Left ventricle myocardium inferior (tissue), 1 donor: Measurements from ENCODE around the gene EMC7. TPM values are rescaled to one million over a fixed set of nuclear protein-coding genes. Genes with fewer than 3 reads are reported as not detected.

ENCODE experiments used
- DNase-seq: peaks from one replicate; pipeline ENCODE4 v3.0.0-alpha.2; 2020
- H3K27ac ChIP-seq: fragments of 200-600 bp; replicated peaks from 2 replicates; pipeline ENCODE4 v1.8.0; 2021
- H3K27me3 ChIP-seq: fragments of 200-600 bp; 2 replicates; pipeline ENCODE4 v1.8.0; 2021; ENCODE audit warnings: low read depth
- H3K36me3 ChIP-seq: fragments of 200-600 bp; 2 replicates; pipeline ENCODE4 v1.8.0; 2021
- H3K4me1 ChIP-seq: fragments of 200-600 bp; 2 replicates; pipeline ENCODE4 v1.8.0; 2021
- H3K4me3 ChIP-seq: fragments of 200-600 bp; 2 replicates; pipeline ENCODE4 v1.8.0; 2021; ENCODE audit warnings: mild to moderate bottlenecking, moderate library complexity
- H3K9me3 ChIP-seq: fragments of 200-600 bp; replicated peaks from 2 replicates; pipeline ENCODE4 v1.8.0; 2021
- intact Hi-C: fragments of 100-400 bp; cut with micrococcal nuclease; formaldehyde crosslinking; loops from one replicate; pipeline ENCODE4 v1.11.0; 2022
- total RNA-seq: library from RNA; stranded (reverse); fragmentation: NEBNext Ultra II Directional; extraction: Animal tissue kit (Norgen Biotek cat#: 25700); gene quantifications from one replicate; pipeline ENCODE4 v1.2.1, GENCODE V29; 2021
- TF ChIP-seq, protein P1 (sequence below): fragments of 200-600 bp; IDR thresholded peaks from 2 replicates; pipeline ENCODE4 v1.8.0; 2021; ENCODE audit warnings: antibody characterized with exemption, mild to moderate bottlenecking, borderline replicate concordance
- donor health status: DM: no; HTN: yes; CAD: no; lungs with severe emphysema.

EMC7 gene
- total RNA-seq, 1 donor from 2014 or later: 56.5 TPM

GRCh38 chr15:34084086-34084485, 17.6 kb downstream of the EMC7 start:
- Histone ChIP-seq H3K27me3 (no peaks in the 10 kb centered on the region), H3K4me1 (no peaks in the 10 kb centered on the region), H3K36me3 (peaks cover 60% of the 10 kb centered on the region), H3K9me3 (no peaks in the 10 kb centered on the region), H3K4me3 (no peak overlapping the region), H3K27ac (no peak overlapping the region)
- TF ChIP-seq, protein P1, sequence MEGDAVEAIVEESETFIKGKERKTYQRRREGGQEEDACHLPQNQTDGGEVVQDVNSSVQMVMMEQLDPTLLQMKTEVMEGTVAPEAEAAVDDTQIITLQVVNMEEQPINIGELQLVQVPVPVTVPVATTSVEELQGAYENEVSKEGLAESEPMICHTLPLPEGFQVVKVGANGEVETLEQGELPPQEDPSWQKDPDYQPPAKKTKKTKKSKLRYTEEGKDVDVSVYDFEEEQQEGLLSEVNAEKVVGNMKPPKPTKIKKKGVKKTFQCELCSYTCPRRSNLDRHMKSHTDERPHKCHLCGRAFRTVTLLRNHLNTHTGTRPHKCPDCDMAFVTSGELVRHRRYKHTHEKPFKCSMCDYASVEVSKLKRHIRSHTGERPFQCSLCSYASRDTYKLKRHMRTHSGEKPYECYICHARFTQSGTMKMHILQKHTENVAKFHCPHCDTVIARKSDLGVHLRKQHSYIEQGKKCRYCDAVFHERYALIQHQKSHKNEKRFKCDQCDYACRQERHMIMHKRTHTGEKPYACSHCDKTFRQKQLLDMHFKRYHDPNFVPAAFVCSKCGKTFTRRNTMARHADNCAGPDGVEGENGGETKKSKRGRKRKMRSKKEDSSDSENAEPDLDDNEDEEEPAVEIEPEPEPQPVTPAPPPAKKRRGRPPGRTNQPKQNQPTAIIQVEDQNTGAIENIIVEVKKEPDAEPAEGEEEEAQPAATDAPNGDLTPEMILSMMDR: no peak
- intact Hi-C loops: no loop called here
- DNase-seq: no peak

DNA sequence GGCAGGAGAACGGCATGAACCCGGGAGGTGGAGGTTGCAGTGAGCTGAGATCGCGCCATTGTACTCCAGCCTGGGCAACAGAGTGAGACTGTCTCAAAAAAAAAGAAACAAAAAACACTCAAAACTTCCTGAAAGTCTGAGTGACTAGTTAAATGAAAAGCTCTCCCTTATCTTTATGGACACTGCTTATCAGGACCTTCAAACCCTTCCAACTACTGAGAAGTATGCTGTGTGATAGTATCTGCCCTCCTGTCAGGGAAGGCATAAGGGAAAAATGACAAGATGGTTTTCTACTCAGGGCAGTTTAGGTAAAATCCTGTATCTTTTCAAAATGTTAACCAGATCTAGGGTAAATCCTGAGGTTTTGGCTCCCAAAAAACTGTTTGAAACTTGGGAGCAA, 21.8 kb downstream of the EMC7 start:
- Histone ChIP-seq H3K9me3 (no peaks in the 10 kb centered on the region), H3K27me3 (no peaks in the 10 kb centered on the region), H3K36me3 (peaks cover 23% of the 10 kb centered on the region), H3K4me1 (no peaks in the 10 kb centered on the region), H3K4me3 (no peak overlapping the region), H3K27ac (no peak overlapping the region)
- TF ChIP-seq, protein P1: no peak
- no peak for DNase-seq
- intact Hi-C loops: no loop called here

GRCh38 chr15:34078900-34079299, 22.8 kb downstream of the EMC7 start:
- Histone ChIP-seq H3K4me3 (no peak overlapping the region), H3K9me3 (no peaks in the 10 kb centered on the region), H3K27ac (no peak overlapping the region), H3K36me3 (peaks cover 21% of the 10 kb centered on the region), H3K27me3 (no peaks in the 10 kb centered on the region), H3K4me1 (no peaks in the 10 kb centered on the region)
- DNase-seq: no peak
- intact Hi-C loops: no loop called here
- TF ChIP-seq, protein P1: no peak

DNA sequence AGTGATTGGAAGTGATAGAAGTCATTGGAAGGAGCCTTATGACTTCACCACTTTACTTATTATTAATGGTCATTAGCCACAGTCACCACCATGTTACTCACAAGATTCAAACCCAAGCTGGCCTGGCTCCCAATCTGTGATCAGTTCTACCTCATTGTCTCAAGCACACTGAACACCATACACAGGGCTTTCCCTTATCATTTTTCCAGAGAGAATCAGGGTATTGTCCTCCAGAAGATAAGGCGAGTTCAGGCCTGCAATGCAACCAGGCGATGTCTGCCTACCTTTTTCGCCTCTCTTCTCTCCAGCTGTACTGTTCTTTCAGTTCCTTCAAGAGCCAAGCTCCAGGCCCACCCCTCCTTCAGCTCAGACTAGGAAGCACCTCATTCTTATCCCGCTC, 24.9 kb downstream of the EMC7 start:
- Histone ChIP-seq H3K4me3 (no peak overlapping the region), H3K36me3 (peaks cover 2% of the 10 kb centered on the region), H3K27me3 (no peaks in the 10 kb centered on the region), H3K4me1 (no peaks in the 10 kb centered on the region), H3K27ac (no peak overlapping the region), H3K9me3 (no peaks in the 10 kb centered on the region)
- TF ChIP-seq, protein P1: no peak
- intact Hi-C loops: no loop called here
- no peak for DNase-seq

- no peak for DNase-seq
- no peaks in the 10 kb centered on the region for H3K36me3 ChIP-seq
- no peaks in the 10 kb centered on the region for H3K27me3 ChIP-seq
- TF ChIP-seq, protein P1: no peak
- intact Hi-C loops: no loop called here
- no peak overlapping the region for H3K27ac ChIP-seq
- no peaks in the 10 kb centered on the region for H3K4me1 ChIP-seq
- H3K9me3 ChIP-seq: no peaks in the 10 kb centered on the region
- H3K4me3 ChIP-seq: no peak overlapping the region
Measured at GRCh38 chr15:34070003-34070402, 31.7 kb downstream of the EMC7 start.

DNA sequence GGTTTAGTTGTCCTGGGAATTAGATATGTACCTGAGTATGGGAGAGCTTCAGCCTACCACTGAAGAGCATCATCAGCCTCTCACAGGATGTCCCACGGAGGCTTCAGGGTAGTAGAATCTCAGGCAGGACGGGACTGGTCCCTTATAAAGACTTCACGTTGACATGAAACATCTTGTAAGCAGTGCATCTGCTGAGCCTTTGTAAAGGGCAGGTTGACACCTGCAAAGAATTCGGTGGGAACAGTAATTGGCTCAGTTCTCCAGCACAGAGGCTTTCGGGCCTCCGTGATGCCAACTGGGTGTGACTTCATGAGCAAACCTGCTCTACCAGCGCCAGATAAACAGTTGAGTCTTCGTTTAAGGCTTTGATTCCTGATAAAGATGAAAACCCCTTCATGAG, 35.7 kb downstream of the EMC7 start:
- DNase-seq: no peak
- H3K27ac ChIP-seq: no peak overlapping the region
- H3K27me3 ChIP-seq: no peaks in the 10 kb centered on the region
- no peak overlapping the region for H3K4me3 ChIP-seq
- TF ChIP-seq, protein P1: no peak
- no peaks in the 10 kb centered on the region for H3K36me3 ChIP-seq
- no peaks in the 10 kb centered on the region for H3K4me1 ChIP-seq
- intact Hi-C loops: no loop called here
- no peaks in the 10 kb centered on the region for H3K9me3 ChIP-seq
